GM12801 (cell line): ENCODE results near the gene DLX3.

Source experiments
- TF ChIP-seq, protein P1 (sequence below): IDR thresholded peaks from one replicate; pipeline ENCODE4 v1.5.1; 2011; ENCODE audit warnings: control low read depth; ENCODE audit not compliant: insufficient read length; ENCODE audit errors: extremely low read depth

Gene DLX3

DNA sequence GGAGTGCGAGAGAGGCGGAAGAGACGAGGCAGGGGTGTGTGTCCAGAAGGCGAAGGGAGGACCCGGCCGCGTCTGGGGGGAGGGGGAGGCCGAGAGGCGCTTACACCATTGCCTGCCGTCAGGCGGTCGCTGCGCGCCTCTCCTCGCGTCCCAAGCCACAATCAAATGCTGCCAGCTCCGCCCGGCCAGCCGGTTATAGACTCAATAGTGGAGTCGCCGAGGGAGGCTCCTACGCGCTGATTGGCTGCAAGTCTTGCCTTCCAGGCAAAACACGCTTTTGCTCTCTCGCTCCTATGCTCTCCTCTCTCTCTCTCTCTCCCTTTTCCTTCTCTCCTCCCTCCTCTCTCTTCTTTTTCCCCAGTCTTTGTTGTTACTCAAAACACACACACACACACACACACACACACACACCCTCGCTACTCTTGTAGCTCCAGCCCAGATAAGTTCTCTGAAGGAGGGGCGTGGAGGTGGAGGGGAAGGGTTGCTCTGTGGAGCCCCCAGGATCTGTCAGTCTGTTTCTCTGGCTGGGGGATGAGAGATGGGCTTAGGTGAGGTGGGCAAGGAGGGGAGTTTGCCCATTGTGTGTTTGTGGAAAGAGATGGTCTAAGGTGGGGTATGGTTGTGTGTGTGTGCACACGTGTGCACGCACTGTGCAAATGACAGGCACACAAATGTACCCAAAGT is at the start of gene DLX3:
Gene DLX3 (minus strand): TSS at position 170 of the 684 bp plus-strand sequence. CDS start 226 bp downstream, outside the sequence.
- TF ChIP-seq, protein P1, sequence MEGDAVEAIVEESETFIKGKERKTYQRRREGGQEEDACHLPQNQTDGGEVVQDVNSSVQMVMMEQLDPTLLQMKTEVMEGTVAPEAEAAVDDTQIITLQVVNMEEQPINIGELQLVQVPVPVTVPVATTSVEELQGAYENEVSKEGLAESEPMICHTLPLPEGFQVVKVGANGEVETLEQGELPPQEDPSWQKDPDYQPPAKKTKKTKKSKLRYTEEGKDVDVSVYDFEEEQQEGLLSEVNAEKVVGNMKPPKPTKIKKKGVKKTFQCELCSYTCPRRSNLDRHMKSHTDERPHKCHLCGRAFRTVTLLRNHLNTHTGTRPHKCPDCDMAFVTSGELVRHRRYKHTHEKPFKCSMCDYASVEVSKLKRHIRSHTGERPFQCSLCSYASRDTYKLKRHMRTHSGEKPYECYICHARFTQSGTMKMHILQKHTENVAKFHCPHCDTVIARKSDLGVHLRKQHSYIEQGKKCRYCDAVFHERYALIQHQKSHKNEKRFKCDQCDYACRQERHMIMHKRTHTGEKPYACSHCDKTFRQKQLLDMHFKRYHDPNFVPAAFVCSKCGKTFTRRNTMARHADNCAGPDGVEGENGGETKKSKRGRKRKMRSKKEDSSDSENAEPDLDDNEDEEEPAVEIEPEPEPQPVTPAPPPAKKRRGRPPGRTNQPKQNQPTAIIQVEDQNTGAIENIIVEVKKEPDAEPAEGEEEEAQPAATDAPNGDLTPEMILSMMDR, result no peak

DNA sequence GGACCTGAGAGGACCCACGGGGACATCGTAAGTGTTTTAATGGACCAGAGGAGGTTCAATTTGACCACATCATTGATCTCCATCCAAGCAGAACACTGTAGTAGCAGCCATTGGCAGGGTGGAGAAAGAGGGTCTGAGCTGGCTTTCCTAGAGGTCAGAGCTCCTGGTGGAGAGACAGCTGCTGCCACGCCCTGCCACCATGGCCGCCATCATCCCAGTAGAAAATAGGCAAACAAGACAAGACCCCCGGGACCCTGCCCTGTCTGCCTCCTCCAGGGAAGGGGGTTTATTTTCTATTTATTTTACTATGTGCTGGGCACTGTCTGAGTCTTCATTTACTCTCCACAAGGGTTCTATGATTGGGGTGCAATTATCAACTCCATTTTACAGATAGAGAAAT is 49.5 kb upstream of the DLX3 start:
- TF ChIP-seq, protein P1, result no peak

DNA sequence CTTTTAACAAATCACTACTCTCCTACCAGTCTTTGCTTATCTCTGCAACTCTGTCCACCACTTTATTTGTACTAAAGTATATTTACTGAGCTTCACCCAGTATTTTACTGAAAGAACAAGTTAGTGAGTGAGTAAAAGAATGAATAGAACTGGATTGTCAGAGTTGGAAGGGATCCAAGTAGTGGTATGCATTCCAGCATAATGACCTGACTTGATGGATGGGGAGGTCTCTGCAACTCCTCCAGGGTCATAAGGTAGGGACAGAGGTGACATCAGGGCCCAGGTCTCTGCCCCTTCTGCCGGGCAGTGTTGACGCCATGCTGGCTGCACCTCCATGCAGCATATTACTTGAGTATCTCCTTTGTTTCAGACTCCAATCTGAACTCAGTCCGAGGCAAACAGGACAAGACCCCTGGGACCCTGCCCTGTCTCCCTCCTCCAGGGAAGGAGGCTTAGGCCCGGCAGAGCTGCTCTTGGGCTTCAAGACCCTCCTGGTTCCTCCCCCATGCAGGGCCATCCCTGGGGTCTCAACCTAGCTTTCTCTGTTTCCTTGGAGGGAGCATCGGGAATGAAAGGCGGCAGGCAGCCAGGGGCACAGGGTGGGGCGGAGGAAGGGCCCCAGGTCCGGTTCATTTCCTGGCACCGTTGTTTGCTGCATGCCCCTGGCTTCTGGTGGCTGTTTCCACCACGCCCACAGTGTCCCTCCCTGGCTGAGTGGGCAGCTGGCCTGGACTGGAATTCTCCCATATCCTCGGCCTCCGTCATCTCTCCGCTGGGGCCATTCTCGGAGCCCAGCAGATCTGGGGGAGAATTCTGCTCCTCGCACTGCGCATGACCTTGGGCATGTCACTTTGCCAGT is 48.5 kb upstream of the DLX3 start:
- TF ChIP-seq, protein P1, result no peak

DNA sequence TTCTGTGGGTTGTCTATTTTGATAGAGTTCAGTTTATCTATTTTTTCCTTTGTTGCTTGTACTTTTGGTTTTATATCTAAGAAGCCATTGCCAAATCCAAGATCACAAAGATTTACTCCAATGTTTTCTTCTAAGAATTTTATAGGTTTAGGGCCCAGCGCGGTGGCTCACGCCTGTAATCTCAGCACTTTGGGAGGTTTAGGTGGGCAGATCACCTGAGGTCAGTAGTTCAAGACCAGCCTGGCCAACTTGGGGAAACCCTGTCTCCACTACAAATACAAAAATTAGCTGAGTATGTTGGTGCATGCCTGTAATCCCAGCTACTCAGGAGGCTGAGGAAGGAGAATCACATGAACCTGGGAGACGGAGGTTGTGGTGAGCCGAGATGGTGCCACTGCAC is 47.2 kb upstream of the DLX3 start:
- TF ChIP-seq, protein P1, result no peak

DNA sequence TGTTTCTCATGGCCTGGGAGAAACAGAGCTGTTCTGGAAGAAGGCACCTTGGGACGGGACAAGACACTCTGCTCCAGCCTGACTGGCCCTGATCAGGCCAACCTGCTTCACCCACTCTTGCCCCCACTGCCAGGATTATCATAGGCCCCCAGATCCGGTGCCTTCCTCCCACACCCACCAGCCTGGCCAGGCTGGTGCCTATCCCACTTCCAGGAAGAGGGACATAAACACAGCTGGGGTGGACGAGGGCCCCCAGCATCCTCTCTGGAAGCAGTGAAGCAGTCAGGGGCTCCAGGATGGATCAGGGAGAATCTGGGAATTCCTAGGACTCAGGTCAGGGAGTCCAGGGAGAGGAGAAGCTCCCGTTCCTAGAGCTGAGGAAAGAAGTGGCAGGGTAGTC is 44.0 kb upstream of the DLX3 start:
- TF ChIP-seq, protein P1, result no peak

DNA sequence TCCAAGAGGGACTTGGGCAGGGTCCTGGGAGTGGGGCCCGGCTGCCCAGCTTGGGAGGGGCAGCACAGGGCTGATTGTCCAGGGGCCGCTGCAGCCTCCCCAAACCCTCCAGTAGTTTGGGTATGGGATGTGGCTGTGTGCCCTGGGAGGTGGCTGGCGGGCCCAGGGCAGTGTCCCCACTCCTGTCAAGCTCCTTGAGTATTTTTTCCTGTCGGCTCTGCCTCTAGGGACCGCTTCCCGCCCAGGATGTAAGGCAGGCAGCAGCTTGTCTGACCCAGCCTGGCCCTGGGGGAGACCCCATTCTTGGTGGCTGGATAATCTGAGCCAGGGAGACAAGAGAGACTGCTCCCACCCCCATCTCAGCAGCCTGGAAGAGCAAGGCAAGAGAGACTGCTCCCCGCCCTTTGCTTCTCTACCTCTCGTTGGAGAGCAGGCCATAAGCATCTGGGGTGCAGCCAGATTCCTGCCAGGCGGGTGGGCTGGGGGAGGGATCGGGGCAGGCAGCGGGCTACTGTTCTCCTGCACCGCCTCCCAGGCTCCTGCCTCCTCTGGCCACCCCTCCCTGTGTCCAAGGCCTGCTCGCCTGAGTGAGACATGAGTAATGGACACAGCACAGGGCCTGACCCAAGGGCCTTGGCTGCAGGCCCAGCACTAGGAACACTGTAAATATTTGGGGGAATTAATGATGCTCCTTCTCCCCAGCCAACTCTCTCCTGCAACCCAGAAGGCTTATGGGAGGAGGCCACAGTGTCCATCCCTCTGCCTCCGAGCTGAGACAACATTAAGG is 42.5 kb upstream of the DLX3 start:
- TF ChIP-seq, protein P1, result no peak
